GM19328 (cell line): ENCODE results near the gene TCIRG1.

Source experiments
- ATAC-seq: cut with Tn5 transposase; IDR thresholded peaks from one replicate; pipeline ENCODE4 v1.9.1; 2021; ENCODE audit warnings: mild to moderate bottlenecking, moderate library complexity; ENCODE audit not compliant: unreplicated experiment

The TCIRG1 gene

DNA sequence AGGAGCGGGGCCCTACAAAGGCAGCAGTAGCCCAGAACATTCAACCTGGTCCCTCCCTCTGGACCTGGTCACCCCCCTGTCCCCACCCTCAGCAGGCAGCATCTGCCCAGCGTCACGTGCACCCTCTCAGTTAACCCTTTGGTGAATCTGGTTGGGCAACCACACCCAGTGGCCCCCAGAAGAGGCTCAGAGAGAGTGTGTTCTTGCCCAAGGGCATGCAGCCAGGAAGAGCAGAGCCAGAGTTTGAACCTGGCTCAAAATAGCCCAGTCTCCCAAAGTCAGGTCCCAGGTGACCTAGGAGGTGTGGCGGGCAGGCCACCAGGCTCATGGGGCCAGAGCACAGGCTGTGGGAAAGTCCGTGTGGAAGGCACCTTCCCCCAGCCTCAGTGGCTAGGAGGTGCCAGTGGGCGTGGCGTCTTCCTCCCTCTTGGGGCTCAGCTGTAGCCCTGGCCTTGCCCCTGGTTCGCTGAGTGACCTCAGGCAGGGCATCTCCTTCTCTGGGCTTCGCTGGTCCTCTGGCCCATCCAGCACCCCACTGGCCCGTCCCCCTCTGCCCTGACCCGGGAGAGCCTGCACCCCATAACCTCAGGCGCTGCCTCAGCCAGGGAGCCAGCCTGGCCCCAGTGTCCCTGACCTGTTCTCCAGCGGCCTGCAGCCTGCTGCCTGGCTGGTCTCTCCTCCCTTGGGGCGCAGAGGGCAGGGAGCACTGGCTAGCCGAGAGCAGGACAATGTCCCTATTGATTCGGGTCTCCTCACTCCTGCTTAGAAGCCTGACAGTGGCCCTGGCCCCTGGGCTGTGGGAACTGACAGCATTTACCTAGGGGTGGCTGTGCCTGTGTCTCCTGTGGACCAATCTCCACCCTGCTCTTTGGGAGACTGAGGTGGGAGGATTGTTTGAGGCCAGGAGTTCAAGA lies 21.7 kb upstream of the TCIRG1 start:
- ATAC-seq, result no peak

DNA sequence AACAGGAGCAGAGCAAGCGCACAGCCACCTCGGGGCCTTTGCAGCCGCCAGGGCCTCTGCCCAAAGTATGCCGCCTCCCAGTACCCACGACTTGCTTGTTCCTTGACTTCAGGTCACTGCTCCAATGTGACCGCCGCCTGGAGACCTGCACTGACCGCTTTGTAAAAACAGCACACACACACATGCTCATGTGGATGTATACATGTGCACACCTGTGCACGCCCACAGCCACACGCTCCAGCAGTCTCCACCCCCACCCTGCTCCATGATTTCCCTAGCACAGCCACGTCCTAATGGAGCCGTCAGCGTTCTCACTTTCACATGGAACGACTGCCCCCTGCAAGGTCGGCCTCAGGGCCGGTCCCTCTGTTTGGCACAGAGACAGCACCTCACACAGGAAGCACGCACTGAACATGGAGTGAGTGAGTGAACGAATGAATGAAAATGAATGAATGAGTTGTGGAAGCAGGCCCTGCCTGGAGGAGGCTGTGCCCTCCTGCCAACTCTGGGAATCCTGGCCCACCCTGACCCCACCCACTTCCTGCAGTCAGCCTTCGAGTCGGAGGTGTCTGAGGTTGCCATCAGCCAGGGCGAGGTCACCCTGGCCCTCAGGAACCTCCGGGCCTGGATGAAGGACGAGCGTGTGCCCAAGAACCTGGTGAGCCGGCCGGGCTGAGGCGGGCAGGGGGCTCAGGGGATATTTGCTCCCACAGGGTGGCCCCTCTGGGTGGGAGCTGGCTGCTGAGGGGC lies 20.7 kb upstream of the TCIRG1 start:
- no peak for ATAC-seq

DNA sequence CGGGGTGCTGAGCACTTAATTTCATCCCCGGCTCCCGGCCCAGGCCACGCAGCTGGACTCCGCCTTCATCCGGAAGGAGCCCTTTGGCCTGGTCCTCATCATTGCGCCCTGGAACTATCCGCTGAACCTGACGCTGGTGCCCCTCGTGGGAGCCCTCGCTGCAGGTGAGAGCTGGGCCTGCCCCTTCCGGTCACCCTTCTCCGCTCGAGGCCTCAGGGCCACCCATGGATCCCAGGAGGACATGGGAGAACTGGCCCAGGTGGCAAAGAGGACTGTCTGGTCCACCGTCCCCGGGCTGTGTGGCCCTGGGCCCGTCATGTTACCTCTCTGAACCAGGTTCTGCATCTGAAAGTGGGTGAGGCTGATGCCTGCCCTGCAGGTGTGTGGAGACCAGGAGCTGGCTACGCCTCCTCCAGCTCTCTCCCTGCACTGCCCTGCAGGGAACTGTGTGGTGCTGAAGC lies 20.1 kb upstream of the TCIRG1 start:
- ATAC-seq, result no peak

DNA sequence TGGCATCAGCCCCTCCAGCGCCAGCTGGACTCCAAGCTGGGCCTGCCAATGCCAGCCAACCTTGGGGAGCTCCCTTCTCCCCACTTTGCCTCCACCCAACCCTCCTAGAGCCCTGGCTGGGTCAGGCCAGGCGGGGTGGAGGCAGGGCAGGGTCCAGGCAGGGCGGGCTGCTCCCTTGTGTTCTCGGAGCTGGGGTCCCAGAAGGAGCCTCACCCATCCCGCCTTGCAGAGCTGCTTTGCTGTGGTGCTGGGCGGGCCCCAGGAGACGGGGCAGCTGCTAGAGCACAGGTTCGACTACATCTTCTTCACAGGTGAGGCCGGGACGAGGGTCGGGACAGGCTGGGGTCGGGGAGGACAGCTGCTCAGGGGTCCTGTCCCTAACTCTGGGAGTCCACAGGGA lies 19.3 kb upstream of the TCIRG1 start:
- no peak for ATAC-seq

DNA sequence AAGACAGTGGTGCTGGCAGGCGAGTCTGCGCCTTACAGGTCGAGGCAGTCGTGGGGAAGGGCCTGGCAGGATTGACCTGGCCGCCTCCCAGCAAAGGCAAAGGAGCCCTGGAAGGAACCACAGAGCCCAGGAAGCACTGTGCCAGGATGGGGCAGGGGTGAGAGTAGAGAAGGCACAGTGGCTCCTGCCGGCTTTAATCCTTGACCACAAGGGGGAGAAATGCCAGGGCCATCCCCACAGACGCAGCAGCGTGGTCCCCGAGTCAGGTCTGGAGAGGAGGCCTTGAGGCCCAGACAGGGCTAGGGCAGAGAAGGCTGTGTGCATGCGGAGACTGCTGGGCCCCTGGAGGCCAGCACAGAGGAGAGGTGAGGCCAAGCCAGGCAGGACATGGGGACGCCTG lies 18.2 kb upstream of the TCIRG1 start:
- ATAC-seq, result no peak

DNA sequence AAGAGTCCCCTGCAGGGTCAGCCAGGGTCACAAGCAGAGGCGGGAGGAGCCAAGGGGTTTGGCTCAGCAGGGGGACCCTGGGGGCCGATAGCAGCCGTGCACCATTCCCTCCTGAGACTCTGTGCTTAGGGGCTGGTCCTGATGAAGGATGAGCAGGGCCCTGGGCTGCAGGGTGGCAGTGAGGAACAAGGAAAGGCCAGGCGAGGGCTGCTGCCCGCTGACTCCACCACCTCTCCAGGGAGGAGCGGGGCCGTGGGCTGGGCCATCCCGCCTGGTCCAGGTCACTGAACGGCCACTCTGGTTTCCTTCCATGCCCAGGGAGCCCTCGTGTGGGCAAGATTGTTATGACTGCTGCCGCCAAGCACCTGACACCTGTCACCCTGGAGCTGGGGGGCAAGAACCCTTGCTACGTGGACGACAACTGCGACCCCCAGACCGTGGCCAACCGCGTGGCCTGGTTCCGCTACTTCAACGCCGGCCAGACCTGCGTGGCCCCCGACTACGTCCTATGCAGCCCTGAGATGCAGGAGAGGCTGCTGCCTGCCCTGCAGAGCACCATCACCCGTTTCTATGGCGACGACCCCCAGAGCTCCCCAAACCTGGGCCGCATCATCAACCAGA lies 17.5 kb upstream of the TCIRG1 start:
- ATAC-seq, result no peak

DNA sequence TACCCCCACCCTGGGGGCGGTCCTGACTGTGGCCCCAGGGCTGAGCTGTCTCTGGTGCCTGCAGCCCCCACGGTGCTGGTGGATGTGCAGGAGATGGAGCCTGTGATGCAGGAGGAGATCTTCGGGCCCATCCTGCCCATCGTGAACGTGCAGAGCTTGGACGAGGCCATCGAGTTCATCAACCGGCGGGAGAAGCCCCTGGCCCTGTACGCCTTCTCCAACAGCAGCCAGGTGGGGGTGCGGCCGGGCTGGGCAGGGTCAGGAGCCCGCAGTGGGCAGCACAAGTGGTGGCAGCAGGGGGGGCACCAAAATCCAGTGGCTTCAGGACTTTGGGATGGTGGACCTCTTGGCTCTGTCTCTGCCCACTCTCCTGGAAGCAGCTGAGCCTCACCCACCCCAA lies 16.3 kb upstream of the TCIRG1 start:
- ATAC-seq, result no peak

DNA sequence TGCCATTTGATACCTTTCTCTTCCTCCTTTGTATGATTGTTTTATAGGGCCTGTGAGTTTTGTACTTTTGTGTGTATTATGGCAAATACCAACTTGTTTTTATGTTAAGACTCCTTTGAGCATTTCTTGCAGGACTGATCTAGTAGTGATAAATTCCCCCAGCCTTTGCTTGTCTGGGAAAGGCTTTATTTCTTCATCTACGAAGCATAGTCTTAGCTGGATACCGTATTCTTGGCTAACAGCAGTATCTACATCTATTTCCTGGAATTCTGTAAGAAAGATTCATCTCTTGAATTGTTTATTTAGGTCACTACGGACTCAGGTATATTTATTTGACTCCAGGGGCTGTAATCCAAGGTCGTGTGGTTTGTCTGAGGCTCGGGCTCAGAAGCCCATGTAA lies 14.3 kb upstream of the TCIRG1 start:
- no peak for ATAC-seq

DNA sequence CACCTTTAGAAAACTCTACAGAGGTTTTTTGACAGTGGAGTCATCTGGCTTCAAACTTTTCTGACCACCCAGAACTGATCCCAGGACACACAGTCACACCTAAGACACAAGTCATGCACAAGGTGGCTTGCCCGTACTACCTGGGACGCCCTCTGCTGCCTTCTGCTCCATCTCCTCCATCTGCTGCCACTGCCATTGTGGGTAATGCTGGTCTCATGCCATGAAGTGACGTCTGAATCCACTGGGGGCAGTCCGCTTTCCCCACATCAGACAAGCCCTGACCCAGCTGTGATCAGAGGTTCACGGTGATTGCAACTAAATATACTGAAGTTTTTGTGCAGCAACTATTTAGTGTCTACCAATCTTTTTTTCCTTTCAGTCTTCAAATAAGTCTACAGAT lies 13.8 kb upstream of the TCIRG1 start:
- ATAC-seq, result no peak

DNA sequence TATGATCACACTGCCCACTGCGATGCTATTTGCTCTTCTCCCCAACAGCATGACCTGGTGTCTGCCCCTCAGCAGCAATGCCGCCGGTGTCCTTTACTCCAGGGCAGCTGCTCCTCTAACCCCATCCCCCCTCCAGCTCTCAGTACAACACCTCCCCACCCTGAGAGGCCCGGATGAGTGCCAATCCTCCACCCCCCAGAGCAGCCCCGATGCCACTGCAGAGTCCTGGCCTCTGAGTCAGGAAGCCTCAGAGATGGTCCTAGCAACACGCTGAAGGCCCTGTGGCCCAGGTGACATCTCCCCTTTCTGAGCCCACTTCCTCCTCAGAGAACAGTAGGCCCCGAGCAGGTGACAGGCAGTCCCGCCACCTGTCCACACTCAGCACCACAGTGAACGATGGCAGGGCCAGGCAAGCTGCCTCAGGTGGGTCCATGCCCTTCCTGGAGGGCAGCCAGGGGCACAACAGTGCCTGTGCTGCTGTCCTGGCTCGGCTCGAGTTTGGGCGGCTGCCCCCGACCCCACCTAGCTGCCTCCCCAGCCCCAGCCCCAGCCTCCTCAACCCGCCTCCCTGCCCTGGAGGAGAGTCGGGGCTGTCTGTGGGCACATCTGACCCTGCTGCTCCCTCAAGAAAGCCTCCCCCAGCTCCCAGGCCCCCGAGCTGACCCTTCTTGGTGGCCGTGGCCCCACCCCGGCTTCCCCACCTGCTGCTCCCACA lies 12.3 kb upstream of the TCIRG1 start:
- no peak for ATAC-seq

DNA sequence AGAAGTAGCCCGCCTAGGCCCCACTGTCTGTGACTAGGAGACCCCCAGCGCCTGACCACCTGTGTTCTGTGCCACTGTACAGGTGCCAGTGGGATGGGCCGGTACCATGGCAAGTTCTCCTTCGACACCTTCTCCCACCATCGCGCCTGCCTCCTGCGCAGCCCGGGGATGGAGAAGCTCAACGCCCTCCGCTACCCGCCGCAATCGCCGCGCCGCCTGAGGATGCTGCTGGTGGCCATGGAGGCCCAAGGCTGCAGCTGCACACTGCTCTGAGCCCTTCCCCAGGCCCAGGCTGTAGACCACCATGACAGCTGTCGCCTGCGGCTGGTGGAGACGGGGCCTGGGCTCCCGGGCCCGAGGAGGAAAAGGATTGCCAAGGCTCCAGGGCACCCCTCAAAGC lies 11.2 kb upstream of the TCIRG1 start:
- no peak for ATAC-seq

DNA sequence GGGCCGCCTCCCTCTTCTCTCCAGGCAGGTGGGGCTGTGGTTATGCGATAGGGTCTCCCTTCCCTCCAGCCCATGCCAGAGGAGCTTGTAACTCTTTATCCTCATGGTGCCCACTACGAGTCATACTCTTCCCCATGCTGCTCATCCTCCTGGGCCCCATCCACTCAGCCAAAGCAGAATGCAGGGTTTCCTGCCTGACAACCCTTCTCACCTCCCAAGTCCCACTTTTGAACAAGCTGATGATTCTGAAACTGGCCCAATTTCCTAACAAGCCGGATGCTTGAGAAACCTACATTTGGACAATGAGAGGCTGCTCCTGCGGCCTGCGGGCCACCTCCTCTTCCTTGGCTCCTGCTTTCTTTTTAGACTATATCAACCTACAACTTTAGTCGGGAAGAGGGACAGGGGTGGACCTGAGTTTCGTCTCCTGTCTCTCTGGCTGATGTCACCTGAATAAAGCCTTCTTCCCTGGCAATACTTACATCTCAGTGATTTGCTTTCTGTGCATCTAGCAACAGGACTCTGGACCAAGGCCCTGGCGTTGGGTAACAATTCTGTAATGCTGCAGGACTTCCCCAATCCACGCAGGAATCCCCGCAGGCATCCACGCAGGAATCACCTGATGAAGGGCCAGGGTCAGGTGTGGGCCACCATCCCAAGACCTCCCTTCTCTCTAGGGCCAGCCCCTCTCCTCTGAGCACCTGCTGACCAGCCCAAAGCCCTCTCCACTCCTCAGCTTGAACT lies 9.9 kb upstream of the TCIRG1 start:
- no peak for ATAC-seq

DNA sequence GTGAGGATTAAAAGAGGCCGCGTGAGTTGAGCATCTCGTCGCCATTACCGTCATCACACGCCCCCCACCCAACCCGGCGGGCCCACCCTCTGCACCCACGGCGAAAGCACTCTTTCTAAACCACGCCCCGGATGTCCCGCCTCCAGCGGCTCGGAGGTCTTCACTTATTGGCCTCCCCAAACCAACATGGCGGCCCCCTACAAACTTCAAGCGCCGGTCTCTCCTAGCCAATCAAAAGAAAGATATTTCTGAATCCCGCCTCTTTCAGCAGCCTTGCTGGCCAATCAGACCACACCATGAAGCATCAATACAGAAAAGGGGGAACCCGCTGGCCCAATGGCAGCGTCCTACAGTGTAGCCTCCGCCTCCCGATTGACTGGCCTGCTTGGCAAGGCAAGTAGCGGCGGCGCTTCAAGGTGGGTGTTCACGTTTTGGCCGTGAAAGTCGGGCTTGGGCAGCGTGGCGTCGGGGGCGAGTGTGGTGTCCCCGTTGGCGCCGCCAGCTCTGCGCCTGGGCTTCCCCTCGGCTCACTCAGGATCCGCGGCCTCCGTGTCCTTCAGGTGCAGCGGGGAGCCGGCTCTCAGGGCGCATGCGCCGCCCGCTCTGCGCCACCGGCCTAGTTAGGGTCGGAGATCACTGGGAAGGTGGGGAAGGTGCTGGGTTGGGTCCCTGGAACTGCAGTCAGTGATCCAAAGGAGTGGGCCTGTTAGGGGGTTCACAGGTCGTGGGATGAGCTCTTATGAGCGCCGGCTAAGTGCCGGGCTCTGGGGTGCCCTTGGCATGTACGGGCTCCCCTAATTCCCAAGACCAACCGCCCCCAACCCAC lies 8.3 kb upstream of the TCIRG1 start, which contains the start of gene NDUFS8:
Gene NDUFS8, plus strand, starts transcription at position 364 of the 826 bp plus-strand sequence. CDS start 1,471 bp downstream, outside the sequence.
- peak; percentile 94 for ATAC-seq

DNA sequence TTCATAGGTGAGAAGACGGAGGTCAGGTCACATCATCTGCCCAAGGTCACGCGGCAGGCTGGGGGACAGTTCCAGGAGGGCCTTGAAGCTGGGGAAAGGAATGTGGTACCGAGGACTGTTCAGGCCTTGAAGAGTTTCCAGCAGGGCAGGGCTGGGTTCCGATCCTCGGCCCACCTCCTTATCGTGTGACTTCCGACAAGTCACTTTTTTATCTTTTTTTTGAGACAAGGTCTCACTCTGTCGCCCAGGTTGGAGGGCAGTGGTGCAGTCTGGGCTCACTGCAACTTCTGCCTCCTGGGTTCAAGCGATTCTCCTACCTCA lies 7.7 kb upstream of the TCIRG1 start:
- ATAC-seq, result no peak

DNA sequence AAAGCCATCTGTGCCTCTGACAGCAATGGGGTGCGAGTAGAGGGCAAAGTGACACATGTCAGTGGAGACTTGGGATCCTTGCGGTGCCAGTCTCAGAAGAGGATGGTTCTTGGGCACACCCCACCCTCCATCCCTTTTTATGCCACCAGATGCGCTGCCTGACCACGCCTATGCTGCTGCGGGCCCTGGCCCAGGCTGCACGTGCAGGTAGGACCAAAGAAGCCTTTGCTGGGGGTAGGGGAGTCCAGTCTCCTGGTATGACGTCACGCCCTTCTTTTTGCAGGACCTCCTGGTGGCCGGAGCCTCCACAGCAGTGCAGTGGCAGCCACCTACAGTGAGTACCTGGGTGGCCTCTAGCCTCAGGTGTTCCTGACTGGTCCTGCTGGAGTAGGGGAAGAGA lies 6.8 kb upstream of the TCIRG1 start:
- ATAC-seq, result no peak

DNA sequence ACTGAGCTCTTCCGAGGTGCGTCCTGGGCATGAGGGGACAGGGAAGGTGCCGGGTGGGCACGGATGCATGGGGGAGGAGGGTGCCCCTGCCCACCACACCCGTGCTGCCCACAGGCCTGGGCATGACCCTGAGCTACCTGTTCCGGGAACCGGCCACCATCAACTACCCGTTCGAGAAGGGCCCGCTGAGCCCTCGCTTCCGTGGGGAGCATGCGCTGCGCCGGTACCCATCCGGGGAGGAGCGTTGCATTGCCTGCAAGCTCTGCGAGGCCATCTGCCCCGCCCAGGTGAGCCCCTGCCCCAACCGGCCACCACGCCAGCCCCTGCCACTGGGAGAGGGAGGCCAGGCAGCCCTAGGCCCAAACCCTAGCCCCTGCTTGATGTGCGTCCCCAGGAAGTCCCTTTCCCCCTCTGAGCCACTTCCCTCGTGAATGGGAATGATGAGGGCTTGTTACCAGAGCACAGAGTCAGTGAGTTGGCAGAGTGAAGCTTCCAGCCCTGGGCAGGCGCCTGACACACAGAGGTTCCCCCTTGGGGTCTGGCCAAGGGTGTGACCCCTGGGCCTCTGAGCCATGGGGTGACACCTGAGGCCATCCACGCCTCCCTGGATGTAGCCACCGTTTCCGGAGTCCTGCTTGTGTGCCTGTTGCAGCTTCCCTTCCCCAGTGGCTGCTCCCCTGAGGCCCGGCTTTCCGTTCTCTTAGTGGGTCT lies 5.7 kb upstream of the TCIRG1 start:
- no peak for ATAC-seq

DNA sequence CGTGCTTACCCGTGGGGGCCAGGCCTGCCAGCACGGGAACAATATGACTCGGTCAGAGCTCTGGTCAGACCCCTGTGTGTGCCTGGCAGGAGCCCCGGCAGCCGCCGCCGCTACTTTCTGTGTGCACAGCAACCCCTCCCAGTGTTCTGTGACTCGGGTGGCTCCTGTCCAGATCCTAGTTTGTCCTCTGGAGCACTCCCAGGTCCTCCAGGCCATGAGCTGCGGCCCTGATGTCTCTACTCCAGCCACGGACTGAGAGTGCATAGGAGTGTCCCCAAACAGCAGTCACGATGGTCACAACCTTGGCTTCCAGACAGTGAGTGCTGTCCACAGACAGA lies 5.1 kb upstream of the TCIRG1 start:
- no peak for ATAC-seq

DNA sequence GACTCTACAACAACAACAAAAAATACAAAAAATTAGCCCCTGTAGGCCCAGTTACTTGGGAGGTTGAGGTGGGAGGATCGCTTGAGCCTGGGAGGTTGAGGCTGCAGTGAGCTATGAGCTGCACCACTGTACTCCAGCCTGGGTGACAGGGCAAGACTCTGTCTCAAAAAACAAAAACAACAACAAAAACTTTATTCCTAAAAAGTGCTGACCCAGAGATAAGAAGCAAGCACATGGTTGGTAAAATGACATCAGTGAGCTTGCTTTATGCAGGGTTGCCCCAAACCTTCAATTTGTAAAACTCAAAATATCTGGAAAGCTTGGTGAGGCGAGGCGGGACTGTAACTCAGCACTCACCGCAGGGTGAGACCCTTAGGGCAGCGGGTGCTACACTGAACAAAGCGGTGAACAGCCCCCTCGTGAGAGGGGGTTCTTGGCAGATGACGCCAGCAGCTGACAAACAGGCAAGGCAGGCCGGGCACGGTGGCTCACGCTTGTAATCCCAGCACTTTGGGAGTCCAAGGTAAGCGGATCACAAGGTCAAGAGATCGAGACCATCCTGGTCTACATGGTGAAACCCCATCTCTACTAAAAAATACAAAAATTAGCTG lies 3.5 kb upstream of the TCIRG1 start:
- no peak for ATAC-seq
